Measurements from ENCODE around the gene FGFBP3.

Gene FGFBP3, protein sequence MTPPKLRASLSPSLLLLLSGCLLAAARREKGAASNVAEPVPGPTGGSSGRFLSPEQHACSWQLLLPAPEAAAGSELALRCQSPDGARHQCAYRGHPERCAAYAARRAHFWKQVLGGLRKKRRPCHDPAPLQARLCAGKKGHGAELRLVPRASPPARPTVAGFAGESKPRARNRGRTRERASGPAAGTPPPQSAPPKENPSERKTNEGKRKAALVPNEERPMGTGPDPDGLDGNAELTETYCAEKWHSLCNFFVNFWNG

DNA sequence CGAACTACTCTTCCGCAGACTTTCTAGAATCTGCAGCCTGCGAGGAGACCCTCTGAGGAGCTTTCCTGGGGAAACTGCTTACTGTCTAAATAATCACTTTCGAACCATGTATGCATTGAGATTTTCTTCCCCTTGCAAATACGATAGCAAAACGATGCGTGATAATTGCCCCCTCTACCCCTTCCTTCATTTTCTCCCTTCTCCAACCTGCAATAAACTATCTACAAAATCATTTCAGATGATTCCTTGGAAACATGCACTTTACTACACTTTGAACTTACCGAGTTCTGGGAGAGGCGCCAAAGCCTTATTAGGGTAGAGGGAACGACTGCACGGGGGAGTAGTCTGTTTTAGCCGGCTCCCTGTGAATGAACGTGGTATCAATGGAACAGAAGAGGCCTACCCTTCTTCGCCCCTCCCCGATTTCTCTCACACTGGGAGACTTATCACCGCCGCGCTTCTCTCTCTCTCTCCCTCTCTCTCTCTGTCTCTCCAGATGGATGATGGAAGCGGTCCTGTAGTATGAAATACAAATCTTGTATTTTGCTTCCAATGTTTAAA, at the start of gene FGFBP3:
Gene FGFBP3 (minus strand): TSS at position 370 of the 561 bp plus-strand sequence. CDS start 517 bp downstream, outside the sequence.
- no peak for DNase-seq (ENCODE audit: low spot score)

- DNase-seq (ENCODE audit: low spot score): no peak
These were observed 47.8 kb upstream of the FGFBP3 start for GRCh38 chr10:91957091-91957490.

DNA sequence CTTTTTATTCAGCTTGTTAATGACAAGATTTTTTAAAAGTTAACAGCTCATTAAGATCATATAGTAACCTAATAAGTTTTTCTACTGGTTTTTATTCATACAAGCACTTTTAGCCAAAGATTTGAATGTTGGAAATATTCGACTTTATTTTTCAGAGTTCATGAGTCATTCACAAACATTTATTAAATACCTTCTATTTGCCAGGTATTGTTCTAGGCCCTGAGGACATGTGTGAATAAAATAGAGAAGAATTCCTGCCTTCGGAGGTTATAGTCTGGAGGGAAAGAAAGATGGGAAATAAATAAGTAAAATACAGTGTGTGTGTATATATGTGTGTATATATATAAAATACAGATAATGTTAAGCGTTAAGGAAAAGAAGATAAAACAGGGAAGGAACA, 45.8 kb upstream of the FGFBP3 start:
- no peak for DNase-seq (ENCODE audit: low spot score)

DNA sequence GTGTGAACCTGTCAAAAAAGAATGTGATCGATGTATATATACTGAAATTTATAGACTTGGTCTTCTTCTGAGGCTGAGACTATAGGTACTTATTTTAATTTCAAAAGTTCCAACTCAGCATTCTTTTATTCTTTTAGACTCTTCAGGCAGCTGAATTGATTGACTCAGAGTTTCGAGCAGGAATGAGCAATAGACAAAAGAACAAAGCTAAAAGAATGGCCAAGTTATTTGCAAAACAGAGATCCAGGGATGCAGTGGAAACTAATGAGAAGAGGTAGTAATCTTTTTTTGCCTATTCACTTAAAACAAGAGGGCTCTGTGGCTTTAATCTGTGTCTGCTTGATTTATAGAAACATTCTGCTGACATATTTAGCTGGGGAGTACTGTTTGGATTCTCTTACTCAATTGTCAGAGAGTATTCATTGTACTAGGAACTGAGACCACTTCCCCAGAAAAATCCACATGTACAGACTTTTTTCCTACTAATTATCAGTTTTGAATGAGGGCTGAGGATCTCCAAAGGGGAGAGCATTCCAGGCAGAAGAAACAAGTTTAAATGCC, 44.4 kb upstream of the FGFBP3 start:
- DNase-seq (ENCODE audit: low spot score): no peak

GRCh38 chr10:91944880-91945630, 35.8 kb upstream of the FGFBP3 start:
- DNase-seq (ENCODE audit: low spot score): no peak

- no peak for DNase-seq (ENCODE audit: low spot score)
These were observed 32.1 kb upstream of the FGFBP3 start for GRCh38 chr10:91941426-91941825.

DNA sequence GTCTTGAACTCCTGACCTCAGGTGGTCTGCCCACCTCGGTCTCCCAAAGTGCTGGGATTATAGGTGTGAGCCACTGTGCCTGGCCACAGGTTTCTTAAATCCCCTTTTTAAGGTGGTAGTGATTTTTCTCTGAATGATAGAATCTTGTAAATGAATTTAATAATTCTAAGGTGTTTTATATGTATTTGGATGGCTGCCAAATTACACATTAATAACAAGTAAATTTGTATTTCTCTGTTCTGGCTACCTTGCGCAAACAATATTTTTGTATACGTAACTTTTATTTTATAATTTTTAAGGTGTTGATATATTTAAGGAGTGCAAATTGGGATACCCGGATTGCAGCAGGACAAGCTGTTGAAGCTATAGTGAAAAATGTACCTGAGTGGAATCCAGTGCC, 30.4 kb upstream of the FGFBP3 start:
- DNase-seq (ENCODE audit: low spot score): no peak

- no peak for DNase-seq (ENCODE audit: low spot score)
These were observed 26.6 kb upstream of the FGFBP3 start for GRCh38 chr10:91935886-91936285.

DNA sequence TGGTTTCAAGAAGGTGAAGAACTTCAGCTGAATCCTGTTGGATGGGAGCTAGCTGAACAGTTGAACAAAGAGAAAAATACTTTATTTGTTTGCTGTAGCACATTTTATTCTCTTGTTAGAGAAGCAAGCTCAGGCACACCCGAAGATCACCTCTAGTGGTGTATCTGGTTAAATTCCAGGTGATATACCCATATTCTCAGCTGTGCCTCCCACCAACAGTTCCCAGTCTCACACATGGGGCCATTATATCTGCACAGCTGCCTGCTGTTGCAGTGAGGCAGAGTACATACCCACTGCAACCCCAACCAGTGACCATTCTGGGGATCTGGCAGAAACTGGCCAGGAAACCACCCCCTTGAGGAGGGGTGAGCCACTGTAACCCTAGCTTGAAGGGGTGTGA, 23.5 kb upstream of the FGFBP3 start:
- no peak for DNase-seq (ENCODE audit: low spot score)

DNA sequence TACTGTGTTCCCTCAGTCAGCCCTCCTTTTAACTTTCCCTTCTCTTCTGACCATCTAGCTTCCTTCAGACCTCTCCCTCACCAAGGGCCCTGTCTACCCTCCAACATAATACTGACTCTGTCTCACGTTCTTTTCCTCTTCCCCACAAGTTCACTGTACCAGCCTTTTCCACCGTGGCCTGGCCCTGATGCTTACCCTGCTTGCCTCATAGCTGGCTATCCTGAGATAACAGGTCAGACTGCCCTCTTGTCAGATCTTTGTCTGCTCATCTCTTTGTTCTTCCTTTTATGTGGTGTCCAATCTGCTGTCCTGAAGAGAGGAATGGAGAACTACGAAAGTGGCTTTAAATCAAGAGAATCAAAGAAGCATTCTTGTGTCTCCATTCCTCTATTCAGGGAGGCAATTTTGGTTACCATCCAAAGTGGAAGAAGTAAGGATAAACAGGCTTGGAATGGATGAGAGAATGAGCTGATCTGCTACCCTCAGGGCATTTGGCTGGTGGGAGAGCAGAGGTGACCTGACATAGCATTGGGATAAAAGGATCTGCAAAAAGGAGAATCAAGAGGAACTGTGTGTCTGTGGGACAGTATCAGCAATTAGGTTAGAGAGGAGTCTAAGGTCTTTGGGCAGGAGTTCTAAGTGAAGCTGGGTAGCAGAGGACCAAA, 22.4 kb upstream of the FGFBP3 start:
- DNase-seq (ENCODE audit: low spot score): no peak

- DNase-seq (ENCODE audit: low spot score): no peak
These were observed 21.7 kb upstream of the FGFBP3 start for GRCh38 chr10:91930939-91931338.

- DNase-seq (ENCODE audit: low spot score): no peak
These were observed 15.7 kb upstream of the FGFBP3 start for GRCh38 chr10:91925022-91925320.

DNA sequence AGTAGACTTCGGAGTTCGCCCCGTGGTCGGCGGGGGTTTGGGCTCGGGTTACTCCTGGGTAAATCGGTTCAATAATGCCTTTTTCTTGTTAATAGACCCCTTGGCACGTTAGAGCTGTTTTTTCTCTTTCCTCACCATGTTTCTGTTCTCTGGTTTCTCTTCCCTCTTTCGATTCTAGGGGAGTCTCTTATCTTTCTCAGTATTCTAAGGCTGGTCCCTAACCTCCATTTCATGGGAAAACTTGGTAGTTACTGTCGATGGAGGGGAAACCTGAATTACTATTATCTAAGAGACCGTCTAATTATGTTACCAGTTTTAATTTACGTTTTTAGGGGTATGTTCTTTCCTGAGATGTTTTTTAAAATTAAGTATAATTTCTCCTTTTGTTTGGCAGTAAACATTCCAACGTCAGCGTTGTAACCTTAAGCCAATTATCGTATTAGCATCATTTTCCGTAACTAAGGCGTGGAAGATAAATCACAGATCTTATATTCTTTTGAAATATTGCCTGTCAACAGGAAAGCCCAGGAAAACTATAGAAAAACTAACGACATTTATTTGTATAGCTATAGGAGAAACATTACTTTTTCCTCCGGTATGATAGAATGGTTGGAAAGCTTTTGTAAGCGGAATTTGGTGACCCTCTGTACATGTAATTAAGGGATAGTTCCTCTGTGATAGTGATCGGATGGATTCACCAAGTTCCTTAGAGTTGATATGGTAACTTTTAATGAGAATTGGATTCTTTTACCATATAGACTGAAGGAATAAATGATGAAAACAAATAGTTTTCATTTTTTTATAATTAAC, 15.1 kb upstream of the FGFBP3 start:
- DNase-seq (ENCODE audit: low spot score): peak; percentile 58

DNA sequence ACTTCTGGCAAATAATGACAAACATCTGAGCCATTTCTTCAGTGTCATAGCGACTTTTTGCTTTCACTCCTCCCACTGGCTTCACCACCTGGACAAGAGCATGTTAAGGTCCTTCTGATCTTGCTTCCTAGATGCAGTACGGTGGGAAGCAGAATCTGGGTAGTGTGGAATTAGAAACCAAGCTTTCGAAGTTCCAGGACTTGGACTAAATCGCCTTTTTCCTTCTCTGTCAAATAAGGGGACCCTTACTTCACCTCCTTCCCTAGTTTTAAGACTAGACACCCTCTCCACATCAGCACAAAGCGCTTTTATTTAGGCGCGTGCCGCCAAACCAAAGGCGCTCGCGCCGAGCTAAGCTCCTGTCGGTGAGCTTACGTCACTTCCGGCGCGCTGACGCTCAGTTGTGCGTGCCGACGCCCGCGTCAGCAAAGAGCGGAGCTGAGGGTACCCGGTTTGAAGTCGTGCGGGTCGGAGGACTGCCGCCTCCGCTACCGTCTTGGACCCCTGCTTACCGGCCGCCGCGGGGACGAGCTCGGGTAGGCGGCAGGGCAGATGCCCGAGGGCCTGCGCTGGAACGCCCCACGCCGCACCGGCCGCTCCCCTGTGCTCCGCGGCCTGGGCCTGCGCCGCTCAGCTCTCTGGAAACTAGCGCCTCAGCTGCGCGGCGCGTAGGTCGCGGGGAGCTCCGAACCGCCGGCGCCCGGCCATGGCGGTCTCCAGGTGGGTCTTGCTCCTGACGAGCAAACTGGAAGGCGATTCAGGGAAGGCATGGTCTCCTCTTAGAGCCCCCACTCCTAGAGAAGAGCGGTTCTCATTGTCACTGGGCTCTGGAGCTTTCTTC, 14.3 kb upstream of the FGFBP3 start, which contains the start of gene BTAF1:
Gene BTAF1 (plus strand): TSS at position 400 of the 841 bp plus-strand sequence. CDS start 307 bp downstream, at position 707.
- peak; percentile 89 for DNase-seq (ENCODE audit: low spot score)

- no peak for DNase-seq (ENCODE audit: low spot score)
These were observed 10.4 kb upstream of the FGFBP3 start for GRCh38 chr10:91919651-91920050.

GRCh38 chr10:91910467-91910866, 1.2 kb upstream of the FGFBP3 start:
- no peak for DNase-seq (ENCODE audit: low spot score)

- DNase-seq (ENCODE audit: low spot score): peak; percentile 79
These were observed 759 bp downstream of the FGFBP3 start for GRCh38 chr10:91908337-91909116.

DNA sequence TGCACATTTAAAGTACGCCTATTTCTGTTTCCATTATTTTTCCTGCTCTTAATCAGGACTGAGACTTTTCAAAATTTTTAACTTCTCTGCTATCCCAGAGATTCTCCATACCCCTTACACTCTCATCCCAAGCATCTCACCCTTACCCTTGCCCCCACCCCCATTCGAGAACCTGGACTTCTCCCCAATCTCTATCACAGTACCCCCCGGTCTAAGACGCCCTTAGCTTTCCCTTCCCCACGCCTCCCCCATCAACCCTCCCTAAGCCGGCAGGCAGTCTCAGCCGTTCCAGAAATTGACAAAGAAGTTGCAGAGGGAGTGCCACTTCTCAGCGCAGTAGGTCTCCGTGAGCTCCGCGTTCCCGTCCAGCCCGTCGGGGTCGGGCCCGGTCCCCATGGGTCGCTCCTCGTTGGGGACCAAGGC, 1.4 kb downstream of the FGFBP3 start:
- no peak for DNase-seq (ENCODE audit: low spot score)

- no peak for DNase-seq (ENCODE audit: low spot score)
These were observed 2.2 kb downstream of the FGFBP3 start for GRCh38 chr10:91907033-91907594.

Measured in germinal center (tissue), 1 donor.